Lung (tissue), 12 donors: ENCODE results near the gene ARHGEF19. TPM values are rescaled to one million over a fixed set of nuclear protein-coding genes. Genes with fewer than 3 reads are reported as not detected.

Source experiments
- ATAC-seq: fragments of 200-7000 bp; cut with Tn5 transposase; one replicate; pipeline ENCODE4 v1.9.1; 2020; ENCODE audit warnings: moderate number of reproducible peaks; ENCODE audit not compliant: insufficient read depth, low FRiP score
- DNase-seq, 3 donors: peaks; one replicate each; pipeline ENCODE4 v3.0.0-alpha.2; 2013 to 2017
- H3K27ac ChIP-seq, 2 donors: one replicate each; pipeline ENCODE4 v1.5.1; 2013; ENCODE audit warnings: mild to moderate bottlenecking in 2 of 2, moderate library complexity in 2 of 2, control low read depth in 1 of 2, inconsistent platforms in 1 of 2, low read depth in 1 of 2, low read length in 1 of 2
- H3K27me3 ChIP-seq, 3 donors: one replicate each; pipeline ENCODE4 v1.5.1; 2013; ENCODE audit warnings: low read length in 2 of 3; ENCODE audit not compliant: control insufficient read depth in 3 of 3, insufficient read depth in 3 of 3
- H3K36me3 ChIP-seq, 4 donors: one replicate each; pipeline ENCODE4 v1.5.1; 2013; ENCODE audit warnings: low read length in 4 of 4, mild to moderate bottlenecking in 1 of 4, moderate library complexity in 1 of 4; ENCODE audit not compliant: control insufficient read depth in 4 of 4, insufficient read depth in 4 of 4
- H3K4me1 ChIP-seq, 5 donors: one replicate each; pipeline ENCODE4 v1.5.1; 2013; ENCODE audit warnings: low read length in 5 of 5, mild to moderate bottlenecking in 2 of 5, moderate library complexity in 1 of 5; ENCODE audit not compliant: control insufficient read depth in 5 of 5, insufficient read depth in 5 of 5
- H3K4me3 ChIP-seq: one replicate; pipeline ENCODE4 v1.5.1; 2013; ENCODE audit warnings: mild to moderate bottlenecking, control low read depth, moderate library complexity
- H3K9ac ChIP-seq, 2 donors: one replicate each; pipeline ENCODE4 v1.5.1; 2013; ENCODE audit warnings: low read length in 2 of 2, control low read depth in 1 of 2; ENCODE audit not compliant: insufficient read depth in 1 of 2
- H3K9me3 ChIP-seq, 4 donors: one replicate each; pipeline ENCODE4 v1.5.1; 2013; ENCODE audit warnings: low read length in 3 of 4, mild to moderate bottlenecking in 1 of 4, moderate library complexity in 1 of 4; ENCODE audit not compliant: control insufficient read depth in 4 of 4, insufficient read depth in 3 of 4
- WGBS, 2 donors: extraction: QIAGEN DNeasy Blood & Tissue Kit; methylation state at CpG; one replicate each; pipeline ENCODE4 v1.1.7; 2013; 5-methylcytosine and 5-hydroxymethylcytosine counted together
- polyA plus RNA-seq, 2 donors: library from polyadenylated mRNA; stranded (reverse); fragments of 200-250 nt; gene quantifications; one replicate each; pipeline ENCODE4 v1.2.1, GENCODE V29; 2013
- total RNA-seq, 2 donors: library from RNA; depleted of rRNA in 1 of 2; stranded (reverse); fragments of >200 nt in 1 of 2; gene quantifications; one replicate each; pipeline ENCODE4 v1.2.1, GENCODE V29; 2014 to 2021
- TF ChIP-seq, protein P1 (sequence below): IDR thresholded peaks from 2 replicates; pipeline ENCODE4 v1.5.1; 2012; ENCODE audit warnings: mild to moderate bottlenecking; ENCODE audit errors: control extremely low read depth, extremely low read depth
- donor health status: control.
- donor health status: control.
- donor health status: Bipolar disorder and iron deficiency.
- donor health status: healthy.
- donor health status: DM: yes; HTN: yes; CAD: no.

ARHGEF19 gene
- total and polyA plus RNA-seq, 4 donors: 9.5 to 17.3 (median 14.8) TPM

DNA sequence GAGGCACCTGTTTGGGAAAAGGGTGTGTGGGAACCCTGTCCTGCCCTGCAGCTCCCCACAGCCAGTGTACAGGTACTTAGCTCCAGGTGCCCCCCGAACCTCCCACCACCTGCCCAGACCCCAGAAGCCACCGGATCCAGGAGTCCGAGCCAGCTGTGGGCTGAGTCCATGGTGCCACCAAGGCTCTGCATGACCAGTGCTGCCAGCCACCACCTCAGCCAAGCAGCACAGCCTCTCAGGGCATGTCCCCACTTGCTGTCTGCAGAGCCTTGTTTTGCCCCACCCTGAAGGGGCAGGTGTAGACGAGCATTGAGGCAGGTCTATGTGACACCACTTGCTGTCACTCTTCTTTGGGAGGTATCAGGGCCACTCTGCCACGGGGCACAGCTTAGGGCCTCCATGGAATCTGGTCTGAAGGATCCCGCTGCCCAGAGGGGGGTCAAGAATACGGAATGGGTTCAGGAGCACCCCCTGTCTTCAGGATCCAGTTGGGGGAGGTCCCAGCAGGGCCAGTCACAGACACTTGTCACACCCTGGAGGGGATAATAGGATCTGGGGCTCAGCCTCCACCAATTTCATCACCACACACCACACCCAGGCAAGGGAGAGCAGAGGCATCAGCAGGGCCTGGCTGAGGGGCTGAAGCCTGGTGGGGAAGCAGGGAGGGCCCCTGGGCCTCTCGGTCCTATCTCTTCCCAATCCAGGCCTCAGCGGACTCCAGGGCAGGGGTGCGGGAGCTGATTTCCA, 27.7 kb downstream of the ARHGEF19 start:
- Histone ChIP-seq H3K27me3 (no peaks in the 10 kb centered on the region), H3K4me1 (peaks cover 0 to 15% (median 9%) of the 10 kb centered on the region in 5 donors), H3K4me3 (no peak overlapping the region), H3K9ac (no peak overlapping the region), H3K36me3 (no peaks in the 10 kb centered on the region), H3K27ac (no peak overlapping the region), H3K9me3 (no peaks in the 10 kb centered on the region)
- DNase-seq: no peak
- TF ChIP-seq, protein P1, sequence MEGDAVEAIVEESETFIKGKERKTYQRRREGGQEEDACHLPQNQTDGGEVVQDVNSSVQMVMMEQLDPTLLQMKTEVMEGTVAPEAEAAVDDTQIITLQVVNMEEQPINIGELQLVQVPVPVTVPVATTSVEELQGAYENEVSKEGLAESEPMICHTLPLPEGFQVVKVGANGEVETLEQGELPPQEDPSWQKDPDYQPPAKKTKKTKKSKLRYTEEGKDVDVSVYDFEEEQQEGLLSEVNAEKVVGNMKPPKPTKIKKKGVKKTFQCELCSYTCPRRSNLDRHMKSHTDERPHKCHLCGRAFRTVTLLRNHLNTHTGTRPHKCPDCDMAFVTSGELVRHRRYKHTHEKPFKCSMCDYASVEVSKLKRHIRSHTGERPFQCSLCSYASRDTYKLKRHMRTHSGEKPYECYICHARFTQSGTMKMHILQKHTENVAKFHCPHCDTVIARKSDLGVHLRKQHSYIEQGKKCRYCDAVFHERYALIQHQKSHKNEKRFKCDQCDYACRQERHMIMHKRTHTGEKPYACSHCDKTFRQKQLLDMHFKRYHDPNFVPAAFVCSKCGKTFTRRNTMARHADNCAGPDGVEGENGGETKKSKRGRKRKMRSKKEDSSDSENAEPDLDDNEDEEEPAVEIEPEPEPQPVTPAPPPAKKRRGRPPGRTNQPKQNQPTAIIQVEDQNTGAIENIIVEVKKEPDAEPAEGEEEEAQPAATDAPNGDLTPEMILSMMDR: no peak
- 90 to 93% methylated on average over 10 of the region's 10 CpGs for WGBS, 2 donors
- ATAC-seq: no peak

DNA sequence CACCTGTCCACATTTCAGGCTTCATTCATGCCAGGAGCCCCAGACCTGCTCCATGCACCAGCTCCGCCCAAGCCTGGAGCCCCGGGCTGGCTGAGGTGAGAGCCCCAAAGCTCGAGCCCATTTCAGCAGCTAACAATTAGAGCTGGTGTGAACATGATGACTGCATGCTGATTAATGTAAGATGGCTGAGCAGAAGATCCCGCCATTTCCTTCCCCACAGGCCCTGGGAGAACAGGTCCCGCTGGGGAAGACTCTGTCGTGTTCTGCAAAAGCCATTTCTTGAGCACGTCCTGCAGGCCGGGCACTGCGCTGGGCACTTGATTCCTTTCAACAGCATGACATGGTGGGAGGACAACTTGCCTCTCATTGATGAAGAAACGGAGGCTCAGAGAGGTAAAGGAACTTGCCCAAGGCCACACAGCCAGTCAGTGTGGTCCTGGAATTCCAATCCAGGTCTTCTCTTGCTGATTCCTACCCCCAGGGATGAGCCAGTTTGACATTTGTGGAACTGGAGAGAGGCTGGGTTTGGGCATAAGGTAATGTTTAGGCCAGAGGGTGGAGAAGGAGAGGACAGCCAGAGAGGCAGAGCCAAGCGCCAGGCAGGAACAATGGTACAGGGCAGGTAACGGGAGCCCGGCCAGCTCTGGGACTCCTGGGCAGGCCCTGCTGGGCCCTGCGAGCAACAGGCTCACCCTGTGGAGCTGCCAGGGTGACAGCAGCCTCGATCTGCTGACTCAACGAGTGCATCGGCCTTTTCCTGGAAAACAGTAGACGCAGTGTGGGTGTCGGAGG, 28.5 kb downstream of the ARHGEF19 start:
- DNase-seq (no peak), ATAC-seq (no peak)
- Histone ChIP-seq H3K4me3 (no peak overlapping the region), H3K4me1 (peaks cover 0 to 16% (median 11%) of the 10 kb centered on the region in 5 donors), H3K36me3 (no peaks in the 10 kb centered on the region), H3K9ac (no peak overlapping the region), H3K9me3 (no peaks in the 10 kb centered on the region), H3K27me3 (no peaks in the 10 kb centered on the region), H3K27ac (peak overlapping the region in 1 of 2 donors; percentile 1)
- WGBS, 2 donors: 83 to 85% methylated on average over 19 of the region's 19 CpGs
- TF ChIP-seq, protein P1: no peak

DNA sequence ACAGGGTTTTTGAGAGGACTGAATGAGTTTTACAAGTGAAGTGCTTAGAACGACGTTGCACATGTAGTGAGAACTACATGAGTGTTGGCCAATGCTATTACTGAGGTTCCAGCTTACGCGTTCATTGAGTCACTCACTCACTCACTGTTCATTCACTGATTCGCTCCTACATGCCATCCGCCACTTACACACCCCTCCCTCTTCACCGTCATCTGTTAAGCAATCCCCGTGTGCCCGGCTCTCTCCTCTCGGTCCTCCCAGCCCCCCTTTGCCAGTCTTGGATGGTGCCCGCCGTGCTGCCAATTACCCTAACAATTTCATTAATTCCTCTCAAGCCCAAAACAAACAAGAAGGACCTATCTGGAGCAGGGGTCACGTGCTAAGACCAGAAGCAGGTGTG, 29.3 kb downstream of the ARHGEF19 start:
- H3K4me1 ChIP-seq: peaks cover 0 to 20% (median 15%) of the 10 kb centered on the region in 5 donors
- no peaks in the 10 kb centered on the region for H3K36me3 ChIP-seq
- DNase-seq (peak; percentile 34 to 73 (median 43)), ATAC-seq (peak; percentile 75)
- 54 to 62% methylated on average over 13 of the region's 13 CpGs for WGBS, 2 donors
- peak overlapping the region in 1 of 2 donors; percentile 1 for H3K27ac ChIP-seq
- H3K9me3 ChIP-seq: no peaks in the 10 kb centered on the region
- no peaks in the 10 kb centered on the region for H3K27me3 ChIP-seq
- no peak overlapping the region for H3K9ac ChIP-seq
- TF ChIP-seq, protein P1: no peak
- no peak overlapping the region for H3K4me3 ChIP-seq
